PC-3 (cell line): ENCODE data around the gene ZFYVE27. TPM values are rescaled to one million over a fixed set of nuclear protein-coding genes. Genes with fewer than 3 reads are reported as not detected.

Experiments
- ATAC-seq: fragments of 200-7000 bp; cut with Tn5 transposase; 2 replicates; pipeline ENCODE4 v1.9.1; 2020; ENCODE audit warnings: mild to moderate bottlenecking, moderate library complexity
- BruUV-seq: library from RNA; stranded (reverse); fragments of 400-500 nt; replicated peaks from 2 replicates; lab custom pipeline; 2021; lab: Mats Ljungman, UMichigan
- CTCF ChIA-PET: fragments of 300-600 bp; sonication (Branson Sonifier 250); formaldehyde crosslinking; loops from one replicate; lab custom pipeline; 2022; ENCODE audit warnings: antibody characterized with exemption; lab: Charles Lee
- POLR2A ChIA-PET: fragments of 300-600 bp; sonication (Branson Sonifier 250); formaldehyde crosslinking; loops from one replicate; lab custom pipeline; 2022; ENCODE audit warnings: antibody characterized with exemption; ENCODE audit not compliant: unreplicated experiment; lab: Charles Lee
- DNase-seq: peaks from one replicate; pipeline ENCODE4 v3.0.0-alpha.2; 2015
- H2AFZ ChIP-seq: fragments of 300-600 bp; sonication (generic); 2 replicates; pipeline ENCODE4 v1.6.0; 2016; ENCODE audit warnings: antibody characterized with exemption, low read length
- H3F3A ChIP-seq: fragments of 300-600 bp; sonication (generic); one replicate; pipeline ENCODE4 v1.6.0; 2017; ENCODE audit warnings: antibody characterized with exemption, low read length, control low read depth, mild to moderate bottlenecking; ENCODE audit not compliant: unreplicated experiment
- H3K27ac ChIP-seq: fragments of 300-600 bp; sonication (generic); 2 replicates; pipeline ENCODE4 v1.5.1; 2016; ENCODE audit warnings: mild to moderate bottlenecking, low read length
- H3K27me3 ChIP-seq: fragments of 300-600 bp; sonication (generic); 2 replicates; pipeline ENCODE4 v1.6.1; 2016; ENCODE audit warnings: low read length, mixed read lengths
- H3K36me3 ChIP-seq: fragments of 300-600 bp; sonication (generic); 2 replicates; pipeline ENCODE4 v1.6.1; 2016; ENCODE audit warnings: low read depth, mixed run types, low read length, mixed read lengths
- H3K4me1 ChIP-seq: fragments of 300-600 bp; sonication (generic); 2 replicates; pipeline ENCODE4 v1.5.1; 2016; ENCODE audit warnings: low read length; ENCODE audit not compliant: insufficient read depth
- H3K4me2 ChIP-seq: fragments of 300-600 bp; sonication (generic); 2 replicates; pipeline ENCODE4 v1.6.0; 2016; ENCODE audit warnings: low read length
- H3K4me3 ChIP-seq: fragments of 300-600 bp; sonication (generic); 2 replicates; pipeline ENCODE4 v1.5.1; 2016; ENCODE audit warnings: mild to moderate bottlenecking, low read length, mixed read lengths
- H3K79me2 ChIP-seq: fragments of 300-600 bp; sonication (generic); 2 replicates; pipeline ENCODE4 v1.6.1; 2017; ENCODE audit warnings: low read length, mixed read lengths
- H3K9ac ChIP-seq: fragments of 300-600 bp; sonication (generic); 2 replicates; pipeline ENCODE4 v1.6.0; 2016; ENCODE audit warnings: mild to moderate bottlenecking, low read length
- H3K9me2 ChIP-seq: fragments of 300-600 bp; sonication (generic); replicated peaks from 2 replicates; pipeline ENCODE4 v1.6.1; 2016; ENCODE audit warnings: mixed run types, low read length, mixed read lengths
- H3K9me3 ChIP-seq: fragments of 300-600 bp; sonication (generic); 2 replicates; pipeline ENCODE4 v1.6.1; 2016; ENCODE audit warnings: low read length, mixed read lengths
- H4K20me1 ChIP-seq: fragments of 300-600 bp; sonication (generic); 2 replicates; pipeline ENCODE4 v1.6.1; 2016; ENCODE audit warnings: low read length, mixed read lengths
- CTCF ChIP-seq: fragments of 300-600 bp; sonication (generic); conservative IDR thresholded peaks from 2 replicates; pipeline ENCODE4 v1.5.1; 2017; ENCODE audit warnings: antibody characterized with exemption, low read depth, mild to moderate bottlenecking, low read length
- EZH2 ChIP-seq: fragments of 300-600 bp; sonication (generic); IDR thresholded peaks from one replicate; pipeline ENCODE4 v1.6.1; 2017; ENCODE audit warnings: antibody characterized with exemption, mild to moderate bottlenecking, low read length; ENCODE audit not compliant: unreplicated experiment
- EZH2phosphoT487 ChIP-seq: fragments of 300-600 bp; sonication (generic); IDR thresholded peaks from 2 replicates; pipeline ENCODE4 v1.6.1; 2018; ENCODE audit warnings: mild to moderate bottlenecking, antibody characterized with exemption, low read length, borderline replicate concordance
- intact Hi-C: fragments of 100-400 bp; cut with micrococcal nuclease; formaldehyde crosslinking; loops from 2 replicates; pipeline ENCODE4 v1.9.0; 2023
- total RNA-seq: library from RNA; depleted of rRNA; stranded (reverse); fragments of >200 nt; gene quantifications from 2 replicates; pipeline ENCODE4 v1.2.3, GENCODE V29; 2014

Gene ZFYVE27
- total RNA-seq, 1 experiment from 2014 or later: 13.1 TPM

GRCh38 chr10:97748116-97748515 lies 11.2 kb downstream of the ZFYVE27 start:
- intact Hi-C loops: no loop called here
- Histone ChIP-seq H3K27me3 (no peaks in the 10 kb centered on the region), H4K20me1 (no peaks in the 10 kb centered on the region), H3K4me3 (no peak overlapping the region), H3K9me3 (no peaks in the 10 kb centered on the region), H2AFZ (no peak overlapping the region), H3K79me2 (peaks cover 6% of the 10 kb centered on the region; the same call in 1 of the 2 replicates), H3F3A (no peaks in the 10 kb centered on the region), H3K9me2 (no peaks in the 10 kb centered on the region), H3K27ac (no peak overlapping the region), H3K36me3 (peaks cover 36% of the 10 kb centered on the region), H3K9ac (no peak overlapping the region), H3K4me1 (no peaks in the 10 kb centered on the region), H3K4me2 (no peak overlapping the region)
- POLR2A ChIA-PET: no interaction called here
- DNase-seq: no peak
- CTCF ChIA-PET: no interaction called here
- no peak for ATAC-seq
- no TSS peak for BruUV-seq
- TF ChIP-seq EZH2phosphoT487 (no peak), CTCF (no peak), EZH2 (no peak)

- no peaks in the 10 kb centered on the region for H4K20me1 ChIP-seq
- H3K27ac ChIP-seq: no peak overlapping the region
- ChIA-PET CTCF (interaction anchor here (0.7 kb wide), 1 partner anchor 39 kb away, joined by 4 read pairs; no protein-coding TSS in a partner anchor), POLR2A (no interaction called here)
- BruUV-seq: no TSS peak
- no peaks in the 10 kb centered on the region for H3K27me3 ChIP-seq
- H2AFZ ChIP-seq: no peak overlapping the region
- H3K9ac ChIP-seq: no peak overlapping the region
- TF ChIP-seq CTCF (no peak), EZH2phosphoT487 (no peak), EZH2 (no peak)
- no peak overlapping the region for H3K4me3 ChIP-seq
- intact Hi-C loops: no loop called here
- H3K4me1 ChIP-seq: no peaks in the 10 kb centered on the region
- no peaks in the 10 kb centered on the region for H3K9me3 ChIP-seq
- no peaks in the 10 kb centered on the region for H3K9me2 ChIP-seq
- no peak overlapping the region for H3K4me2 ChIP-seq
- DNase-seq (no peak), ATAC-seq (no peak)
- H3K36me3 ChIP-seq: peaks cover 31% of the 10 kb centered on the region
- no peaks in the 10 kb centered on the region for H3K79me2 ChIP-seq
- H3F3A ChIP-seq: no peaks in the 10 kb centered on the region
Observed at GRCh38 chr10:97752956-97753355, 16.0 kb downstream of the ZFYVE27 start.

GRCh38 chr10:97754726-97755125 lies 17.8 kb downstream of the ZFYVE27 start:
- H3K9me3 ChIP-seq: no peaks in the 10 kb centered on the region
- H3F3A ChIP-seq: no peaks in the 10 kb centered on the region
- POLR2A ChIA-PET: no interaction called here
- no peak for DNase-seq
- ATAC-seq: no peak
- H2AFZ ChIP-seq: no peak overlapping the region
- H3K4me3 ChIP-seq: no peak overlapping the region
- TF ChIP-seq CTCF (no peak), EZH2 (no peak), EZH2phosphoT487 (no peak)
- intact Hi-C loops: no loop called here
- H3K27me3 ChIP-seq: no peaks in the 10 kb centered on the region
- H3K9ac ChIP-seq: no peak overlapping the region
- H4K20me1 ChIP-seq: no peaks in the 10 kb centered on the region
- H3K27ac ChIP-seq: no peak overlapping the region
- BruUV-seq: no TSS peak
- no peak overlapping the region for H3K4me2 ChIP-seq
- CTCF ChIA-PET: no interaction called here
- no peaks in the 10 kb centered on the region for H3K9me2 ChIP-seq
- no peaks in the 10 kb centered on the region for H3K4me1 ChIP-seq
- peaks cover 17% of the 10 kb centered on the region; the same call in 1 of the 2 replicates for H3K36me3 ChIP-seq
- H3K79me2 ChIP-seq: no peaks in the 10 kb centered on the region
